ENCODE data around the gene ANKS3.

ANKS3 gene, protein sequence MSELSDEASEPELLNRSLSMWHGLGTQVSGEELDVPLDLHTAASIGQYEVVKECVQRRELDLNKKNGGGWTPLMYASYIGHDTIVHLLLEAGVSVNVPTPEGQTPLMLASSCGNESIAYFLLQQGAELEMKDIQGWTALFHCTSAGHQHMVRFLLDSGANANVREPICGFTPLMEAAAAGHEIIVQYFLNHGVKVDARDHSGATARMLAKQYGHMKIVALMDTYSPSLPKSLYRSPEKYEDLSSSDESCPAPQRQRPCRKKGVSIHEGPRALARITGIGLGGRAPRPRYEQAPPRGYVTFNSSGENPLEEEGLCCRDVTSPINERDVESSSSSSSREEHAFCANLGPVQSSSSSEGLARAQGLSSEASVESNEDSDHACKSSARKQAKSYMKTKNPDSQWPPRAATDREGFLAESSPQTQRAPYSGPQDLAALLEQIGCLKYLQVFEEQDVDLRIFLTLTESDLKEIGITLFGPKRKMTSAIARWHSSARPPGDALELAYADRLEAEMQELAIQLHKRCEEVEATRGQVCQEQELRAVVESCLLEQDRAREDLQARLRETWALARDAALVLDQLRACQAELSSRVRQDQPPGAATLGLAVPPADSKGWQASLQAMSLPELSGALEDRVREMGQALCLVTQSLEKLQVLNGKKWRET

DNA sequence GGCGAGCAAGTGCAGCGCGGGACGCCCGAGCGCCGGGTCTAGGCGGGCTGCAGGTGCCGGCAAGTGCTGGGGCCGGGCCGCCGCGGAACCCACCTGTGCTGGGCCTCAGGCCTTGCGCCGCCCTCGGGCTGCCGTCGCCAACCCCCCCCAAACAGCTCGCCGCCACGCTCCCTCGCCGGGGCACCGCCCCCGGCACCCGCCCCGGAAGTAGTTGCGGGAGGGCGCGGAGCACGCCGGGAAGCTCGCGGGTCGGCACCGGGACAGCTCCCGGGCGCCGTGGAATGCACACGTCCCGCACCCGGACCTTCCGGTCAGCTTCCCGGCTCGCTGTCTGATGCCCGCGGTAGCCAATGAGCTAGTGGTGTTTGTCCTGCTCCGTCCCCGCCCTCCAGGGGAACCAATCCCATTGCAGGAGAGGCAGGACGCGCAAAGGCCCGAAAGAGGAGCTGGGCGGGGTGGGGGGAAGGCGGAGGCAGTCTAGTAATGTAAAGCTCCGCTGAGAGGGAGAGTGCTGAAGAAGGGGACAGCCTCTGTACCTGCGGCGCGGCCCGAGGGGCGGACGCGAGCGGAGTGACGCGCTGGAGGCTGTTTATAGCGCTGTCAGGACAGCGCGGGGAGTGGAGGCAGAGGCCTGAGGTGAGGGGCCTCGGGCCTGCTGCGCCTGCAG, at the start of gene ANKS3, which contains the start of gene DNAAF8:
TSS of gene ANKS3 (minus strand) at position 209 of the 667 bp plus-strand sequence. CDS start 4,122 bp downstream, outside the sequence.
TSS of gene DNAAF8 (plus strand) at position 475 of the 667 bp plus-strand sequence. CDS start 1,978 bp downstream, outside the sequence.
- peak; percentile 97 for DNase-seq

DNA sequence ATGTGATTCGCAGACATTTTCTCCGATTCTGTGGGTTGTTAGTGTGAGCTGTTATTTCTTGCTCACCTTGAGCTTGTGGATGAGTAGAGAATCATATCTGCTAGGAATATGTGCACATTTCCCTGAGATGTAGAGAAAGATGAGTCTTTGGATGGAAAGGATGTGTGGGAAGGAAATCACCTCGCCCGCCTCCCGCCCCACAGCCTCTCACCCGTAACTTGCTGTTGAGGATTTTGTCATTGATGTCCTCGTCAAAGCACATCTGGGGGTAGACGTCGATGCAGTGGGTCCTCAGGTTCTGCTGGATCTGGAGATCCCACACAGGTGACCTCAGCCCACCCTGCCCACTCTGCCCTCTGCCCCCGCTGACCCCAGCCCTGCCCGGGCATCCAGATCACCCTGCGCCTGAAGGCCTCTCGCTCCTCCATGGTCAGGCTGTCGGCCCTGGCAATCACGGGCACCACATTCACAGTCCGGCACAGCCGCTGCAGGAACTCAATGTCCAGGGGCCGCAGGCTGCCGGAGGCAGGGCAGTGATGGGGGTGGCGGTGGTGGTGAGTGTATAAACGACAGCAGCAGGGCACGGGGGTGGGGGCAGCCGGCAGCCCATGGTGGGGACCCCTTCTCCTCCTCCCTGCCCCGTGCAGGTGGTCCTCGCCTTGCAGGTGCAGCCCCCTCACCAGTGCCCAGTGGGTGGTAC, 49.3 kb upstream of the ANKS3 start:
- DNase-seq = no peak

DNA sequence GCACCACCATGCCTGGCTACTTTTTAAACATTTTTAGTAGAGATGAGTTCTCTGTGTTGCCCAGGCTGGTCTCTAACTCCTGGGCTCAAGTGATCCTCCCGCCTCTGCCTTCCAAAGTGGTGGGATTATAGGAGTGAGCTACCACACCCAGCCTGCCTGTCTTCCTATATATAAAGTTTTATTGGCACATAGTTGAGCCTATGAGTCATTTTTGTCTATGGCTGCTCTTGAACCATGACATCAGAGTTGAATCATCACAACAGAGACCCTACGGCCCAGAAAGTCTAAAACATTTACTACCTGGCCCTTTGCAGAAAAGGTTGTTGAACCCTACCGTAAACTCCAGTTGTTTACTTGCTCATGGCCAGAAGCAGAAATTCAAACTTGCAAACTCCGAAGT, 46.2 kb upstream of the ANKS3 start:
- DNase-seq = no peak

DNA sequence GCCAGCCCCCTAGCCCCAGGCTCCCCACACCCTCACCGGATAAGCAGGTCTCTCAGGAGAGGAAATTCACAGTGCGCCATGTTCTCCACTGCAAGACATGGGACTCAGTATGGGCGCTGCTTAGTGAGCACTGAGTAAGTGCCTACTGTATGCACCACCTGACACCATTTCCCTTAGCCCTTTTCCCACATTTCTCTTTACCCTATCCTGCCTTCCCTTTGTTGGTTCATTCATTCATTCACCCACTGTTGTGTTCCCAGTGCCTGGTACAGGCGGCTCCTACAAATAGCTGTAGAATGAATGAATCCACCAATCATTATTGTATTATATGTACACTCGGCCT, 44.0 kb upstream of the ANKS3 start:
- DNase-seq = no peak

DNA sequence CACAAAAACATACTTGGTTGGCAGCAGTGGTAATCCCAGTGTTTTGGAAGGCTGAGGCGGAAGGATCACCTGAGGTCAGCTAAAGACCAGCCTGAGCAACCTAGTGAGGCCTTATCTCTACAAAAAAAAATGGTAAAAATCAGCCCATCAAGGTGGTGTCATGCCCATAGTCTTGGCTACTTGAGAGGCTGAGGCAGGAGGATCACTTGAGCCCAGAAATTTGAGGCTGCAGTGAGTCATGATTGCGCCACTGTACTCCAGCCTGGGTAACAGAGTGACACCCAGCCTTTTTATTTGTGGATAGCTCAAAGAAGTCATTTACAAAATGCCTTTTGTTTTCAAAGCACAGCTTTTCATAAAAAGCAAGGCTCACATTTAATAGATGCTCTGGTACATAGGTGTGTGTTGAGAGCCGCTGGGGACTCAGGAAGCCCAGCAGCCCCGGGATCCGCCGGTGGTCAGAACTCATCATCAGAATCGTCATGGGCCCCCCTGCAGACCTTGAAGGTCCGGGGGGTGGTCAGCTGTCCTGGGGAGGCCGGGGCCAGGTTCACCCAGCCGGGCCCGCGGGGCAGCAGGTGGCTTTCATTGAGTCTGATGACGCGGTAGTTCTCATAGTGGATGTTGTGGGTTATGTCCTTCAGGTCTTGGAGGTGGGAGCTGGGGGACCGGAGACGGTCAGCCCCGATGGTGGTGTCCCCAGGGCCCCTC, 43.4 kb upstream of the ANKS3 start:
- DNase-seq = no peak

DNA sequence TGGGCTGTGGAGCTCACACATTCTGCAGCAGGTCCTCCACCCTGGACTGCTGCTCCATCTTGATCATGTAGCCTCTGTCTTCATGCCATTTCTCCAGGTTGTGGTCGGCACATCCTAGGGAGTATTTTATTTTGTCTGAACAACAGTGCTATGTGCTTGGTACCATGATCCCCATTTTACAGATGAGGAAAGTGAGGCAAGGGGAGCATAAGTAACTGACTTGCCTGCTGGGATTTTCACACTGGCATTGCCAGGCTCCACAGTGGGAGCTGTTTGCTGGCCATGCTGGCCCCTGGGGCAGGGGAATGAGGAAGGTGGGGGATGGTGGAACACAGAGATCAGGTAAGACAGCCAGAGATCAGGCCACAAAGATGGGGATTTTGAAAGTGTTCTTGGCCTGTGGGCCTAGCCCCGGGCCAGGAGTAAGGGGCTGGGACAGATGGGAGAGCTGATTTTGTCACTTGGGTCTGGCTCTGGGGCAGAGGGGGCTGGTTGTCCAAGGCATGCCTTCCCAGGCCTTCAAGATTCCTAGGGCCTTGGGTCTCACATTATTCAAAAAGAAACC, 42.2 kb upstream of the ANKS3 start:
- DNase-seq = no peak

DNA sequence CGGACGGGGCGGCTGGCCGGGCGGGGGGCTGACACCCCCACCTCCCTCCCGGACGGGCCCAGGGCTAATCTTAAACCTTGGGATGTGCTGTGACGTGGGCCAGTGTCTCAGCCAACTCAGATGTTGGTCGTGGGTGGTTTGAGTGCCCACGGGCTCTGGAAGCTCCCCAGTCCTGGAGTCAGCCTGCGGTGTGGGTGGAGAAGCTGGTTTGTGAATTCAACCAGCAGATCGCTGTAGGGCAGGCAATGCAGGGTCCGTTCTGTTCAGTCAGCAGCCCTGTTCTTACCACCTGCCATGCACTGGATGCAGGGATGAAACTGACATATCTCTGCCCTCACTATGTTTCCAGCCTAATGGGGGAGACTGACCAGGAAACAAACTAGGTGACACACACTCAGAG, 40.9 kb upstream of the ANKS3 start:
- DNase-seq = no peak

DNA sequence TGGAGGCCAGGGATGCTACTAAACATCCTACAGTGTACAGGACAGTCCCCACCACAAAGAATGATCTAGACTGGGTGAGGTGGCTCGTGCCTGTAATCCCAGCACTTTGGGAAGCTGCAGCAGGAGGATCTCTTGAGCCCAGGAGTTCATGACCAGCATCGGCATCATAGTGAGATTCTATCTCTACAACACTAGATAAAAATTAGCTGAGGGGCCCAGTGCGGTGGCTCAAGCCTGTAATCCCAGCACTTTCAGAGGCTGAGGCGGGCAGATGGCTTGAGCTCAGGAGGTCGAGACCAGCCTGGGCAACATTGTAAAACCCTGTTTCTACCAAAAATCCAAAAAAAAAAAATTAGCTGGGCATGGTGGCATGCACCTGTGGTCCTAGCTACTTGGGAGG, 38.3 kb upstream of the ANKS3 start:
- DNase-seq = no peak

DNA sequence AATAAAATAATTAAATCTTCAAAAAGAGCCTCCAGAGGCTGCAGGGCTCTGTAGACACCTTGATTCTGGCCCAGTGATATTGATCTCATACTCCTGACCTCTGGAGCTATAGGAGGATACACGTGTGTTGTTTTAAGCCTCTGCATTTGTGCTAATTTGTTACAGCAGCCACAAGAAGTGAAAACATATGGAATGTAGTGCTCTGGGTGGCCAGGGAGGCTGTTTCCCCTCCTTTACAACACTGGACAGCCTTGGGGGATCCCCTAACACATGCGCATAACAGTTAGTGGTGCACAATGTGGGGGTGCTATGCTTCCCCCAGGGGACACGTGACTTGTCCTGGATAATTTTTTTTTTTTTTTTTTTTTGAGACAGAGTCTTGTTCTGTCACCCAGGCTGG, 37.6 kb upstream of the ANKS3 start:
- DNase-seq = no peak

DNA sequence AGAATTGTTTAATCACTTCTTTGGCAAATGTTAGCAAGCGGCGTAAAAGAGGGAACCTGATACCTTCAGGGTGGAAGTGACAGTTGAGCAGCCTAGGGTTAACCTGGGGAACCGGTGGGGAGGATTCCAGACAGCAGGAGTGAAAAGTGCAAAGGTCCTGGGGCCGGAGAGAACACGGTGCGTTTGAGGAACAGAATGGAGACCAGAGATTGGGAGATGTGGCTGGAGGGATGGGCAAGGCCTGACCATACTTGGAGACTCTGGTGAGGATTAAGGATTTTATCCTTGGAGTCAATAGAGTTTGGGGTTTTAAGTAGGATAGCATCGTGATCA, 35.2 kb upstream of the ANKS3 start:
- DNase-seq = no peak

DNA sequence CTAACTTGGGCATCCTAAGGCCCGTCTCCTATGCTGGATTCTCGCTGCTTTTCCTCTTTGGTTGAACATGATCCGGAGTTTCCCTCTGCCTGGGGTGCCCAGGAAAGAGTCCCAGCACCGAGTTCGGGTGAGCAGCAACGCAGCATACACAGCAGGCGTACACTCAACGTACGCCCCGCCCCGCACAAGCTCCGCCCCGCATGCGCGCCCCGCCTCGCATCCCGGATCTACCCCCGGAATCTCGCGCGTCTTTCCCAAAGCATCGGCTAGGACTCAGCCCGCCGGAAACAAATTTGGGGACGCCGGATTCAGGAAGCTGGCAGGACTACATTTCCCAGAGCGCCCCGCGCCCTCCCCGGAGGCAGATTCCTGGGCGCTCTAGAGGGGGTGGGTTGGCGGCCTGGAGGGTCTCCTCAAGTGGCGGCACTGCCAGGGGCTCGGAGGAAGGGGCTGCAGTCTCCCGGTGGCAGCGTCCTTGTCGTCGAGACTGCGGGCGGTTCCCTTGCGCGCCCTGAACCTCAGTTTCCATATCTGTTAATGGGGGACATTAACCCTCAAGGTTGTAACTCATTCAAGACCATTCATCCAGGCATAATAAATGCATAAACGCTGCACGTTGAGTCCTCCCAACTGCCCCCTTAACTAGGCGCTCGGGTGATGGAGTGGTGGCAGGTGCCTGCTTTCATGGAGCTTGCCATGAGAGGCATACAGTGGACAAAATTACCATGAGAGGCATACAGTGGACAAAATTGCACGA, 34.7 kb upstream of the ANKS3 start:
- peak; percentile 96 for DNase-seq

DNA sequence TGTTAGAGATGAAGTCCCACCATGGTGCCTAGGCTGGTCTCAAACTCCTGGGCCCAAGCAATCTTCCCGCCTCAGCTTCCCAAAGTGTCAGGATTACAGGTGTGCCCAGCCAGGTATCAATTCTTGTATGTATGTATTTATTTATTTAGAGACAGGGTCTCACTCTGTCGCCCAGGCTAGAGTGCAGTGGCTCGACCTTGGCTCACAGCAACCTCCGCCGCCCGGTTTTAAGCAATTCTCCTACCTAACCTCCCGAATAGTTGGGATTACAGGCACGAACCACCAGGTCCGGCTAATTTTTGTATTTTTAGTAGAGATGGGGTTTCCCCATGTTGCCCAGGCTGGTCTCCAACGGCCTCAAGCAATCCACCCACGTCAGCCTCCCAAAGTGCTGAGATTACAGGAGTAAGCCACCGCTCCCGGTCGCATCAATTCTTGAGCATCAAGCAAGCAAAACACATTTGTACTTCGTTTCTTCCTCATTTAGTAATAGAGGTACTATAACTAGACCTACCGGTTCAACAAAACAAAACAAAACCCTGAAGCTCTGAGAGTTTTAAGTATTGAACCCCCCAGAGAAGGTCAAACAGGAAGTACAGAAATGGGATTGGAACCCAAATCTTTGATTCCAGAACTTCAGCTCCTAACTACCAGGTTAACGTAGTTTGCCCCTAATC, 33.9 kb upstream of the ANKS3 start:
- DNase-seq = peak; percentile 54

DNA sequence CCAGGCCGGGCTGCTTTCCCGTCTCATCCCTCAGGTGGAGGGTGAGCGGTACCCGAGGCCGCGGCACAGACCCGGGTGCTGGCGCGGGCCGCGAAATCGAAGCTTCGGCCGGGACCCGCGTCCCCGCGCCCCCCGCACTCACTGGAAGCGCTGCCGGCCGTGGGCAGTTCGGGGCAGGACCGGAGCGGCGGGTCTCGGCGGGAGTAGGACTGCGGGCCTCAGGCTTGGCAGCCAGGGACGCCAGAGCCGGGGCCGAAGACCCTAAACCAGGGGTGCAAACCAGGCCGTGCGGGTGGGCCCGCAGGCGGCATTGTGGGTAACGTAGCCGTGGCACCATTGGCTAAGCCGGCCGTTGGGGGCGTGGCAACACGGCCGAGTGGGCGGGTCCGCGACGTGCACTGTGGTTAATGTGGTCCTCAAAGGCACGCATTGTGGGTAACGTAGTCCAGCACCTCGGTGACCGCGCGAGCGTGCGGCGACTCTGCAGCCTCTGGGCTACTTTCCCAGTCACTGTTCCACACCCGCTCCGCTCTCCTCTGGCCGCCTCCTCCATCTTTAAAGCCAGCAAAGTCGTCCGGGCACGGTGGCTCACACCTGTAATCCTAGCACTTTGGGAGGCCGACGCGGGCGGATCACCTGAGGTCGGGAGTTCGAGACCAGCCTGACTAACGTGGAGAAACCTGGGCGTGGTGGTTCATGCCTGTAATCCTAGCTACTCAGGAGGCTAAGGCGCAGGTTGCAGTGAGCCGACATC, 33.0 kb upstream of the ANKS3 start, which contains the start of gene ZNF500:
TSS of gene ZNF500 (minus strand) at position 288 of the 754 bp plus-strand sequence. CDS start 1,184 bp downstream, outside the sequence.
- DNase-seq = peak; percentile 97

DNA sequence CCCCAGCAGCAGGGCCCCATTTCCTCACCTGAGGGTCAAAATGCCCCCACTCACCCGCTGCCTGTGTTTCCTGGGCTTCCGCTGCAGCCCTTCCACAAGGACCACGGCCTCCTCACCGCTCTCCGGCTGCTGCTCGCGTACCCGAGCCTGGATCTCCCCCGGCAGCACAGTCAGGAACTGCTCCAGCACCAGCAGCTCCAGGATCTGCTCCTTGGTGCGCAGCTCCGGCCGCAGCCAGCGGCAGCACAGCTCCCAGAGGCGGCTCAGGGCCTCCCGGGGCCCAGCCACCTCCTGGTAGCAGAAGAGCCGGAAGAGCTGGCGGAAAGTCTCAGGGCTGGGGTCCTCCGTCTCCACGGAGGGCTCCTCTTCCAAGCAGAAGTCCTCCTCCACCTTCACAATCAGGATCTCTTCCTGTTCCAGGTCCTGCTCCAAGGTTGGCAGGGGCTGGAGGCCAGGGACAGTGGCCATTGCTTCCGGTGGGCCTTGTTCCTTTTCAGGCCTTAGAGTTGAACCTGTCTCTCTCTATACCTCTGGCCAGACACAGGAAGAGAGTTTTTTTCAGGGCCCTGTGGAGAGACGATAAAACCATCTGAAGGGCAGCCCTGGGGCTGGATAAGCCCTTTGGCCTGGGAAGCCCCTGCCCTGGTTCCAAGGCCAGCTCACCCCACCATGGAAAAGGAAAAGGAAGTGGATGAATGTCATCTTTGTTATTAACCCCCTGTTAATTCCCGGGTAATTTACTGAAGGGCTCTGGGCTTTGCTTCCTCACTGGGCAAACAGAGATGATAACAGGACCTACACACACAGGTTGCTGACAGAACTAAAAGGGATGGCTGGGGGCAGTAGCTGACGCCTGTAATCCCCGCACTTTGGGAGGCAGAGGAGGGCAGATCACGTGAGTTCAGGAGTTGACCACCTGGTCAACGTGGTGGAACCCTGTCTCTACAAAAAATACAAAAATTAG, 31.7 kb upstream of the ANKS3 start:
- DNase-seq = no peak

DNA sequence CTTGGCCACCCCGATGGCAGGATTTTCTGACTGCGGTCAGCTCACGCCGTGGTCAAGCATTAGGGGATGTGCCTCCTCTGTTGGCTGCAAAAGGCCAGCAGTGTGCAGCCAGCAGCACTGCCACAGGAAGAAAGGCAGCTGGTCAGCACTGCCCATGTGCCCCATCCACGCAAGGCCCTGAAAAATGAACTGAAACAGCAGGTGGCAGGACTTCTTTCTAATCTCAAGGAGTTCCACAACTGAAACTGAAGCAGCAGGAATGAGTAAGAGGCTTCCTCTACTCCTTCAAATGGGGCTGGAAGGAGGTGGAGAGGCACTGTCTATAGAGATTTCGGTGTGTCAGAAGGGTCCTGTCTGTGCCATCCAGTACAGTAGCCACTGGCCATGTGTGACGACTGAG, 29.7 kb upstream of the ANKS3 start:
- no peak for DNase-seq

DNA sequence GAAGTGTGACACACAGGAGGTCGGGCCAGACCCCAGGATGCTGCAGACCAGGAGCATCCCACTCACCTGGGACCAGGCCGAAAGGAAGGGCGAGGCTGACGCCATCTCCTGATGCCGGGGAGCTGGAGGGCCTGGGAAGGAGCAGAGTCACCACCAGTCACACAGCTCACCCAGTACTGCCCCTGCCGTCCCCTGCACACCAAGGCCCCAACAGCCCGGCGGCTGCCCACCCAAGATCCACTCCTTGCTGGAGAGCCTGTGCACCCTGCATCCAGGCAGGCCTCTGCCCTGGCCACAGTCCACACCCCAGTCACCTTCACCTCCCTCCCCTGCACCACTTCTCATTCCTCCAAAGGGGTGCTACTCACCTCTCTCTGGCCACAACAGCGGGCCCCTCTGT, 28.1 kb upstream of the ANKS3 start:
- no peak for DNase-seq

DNA sequence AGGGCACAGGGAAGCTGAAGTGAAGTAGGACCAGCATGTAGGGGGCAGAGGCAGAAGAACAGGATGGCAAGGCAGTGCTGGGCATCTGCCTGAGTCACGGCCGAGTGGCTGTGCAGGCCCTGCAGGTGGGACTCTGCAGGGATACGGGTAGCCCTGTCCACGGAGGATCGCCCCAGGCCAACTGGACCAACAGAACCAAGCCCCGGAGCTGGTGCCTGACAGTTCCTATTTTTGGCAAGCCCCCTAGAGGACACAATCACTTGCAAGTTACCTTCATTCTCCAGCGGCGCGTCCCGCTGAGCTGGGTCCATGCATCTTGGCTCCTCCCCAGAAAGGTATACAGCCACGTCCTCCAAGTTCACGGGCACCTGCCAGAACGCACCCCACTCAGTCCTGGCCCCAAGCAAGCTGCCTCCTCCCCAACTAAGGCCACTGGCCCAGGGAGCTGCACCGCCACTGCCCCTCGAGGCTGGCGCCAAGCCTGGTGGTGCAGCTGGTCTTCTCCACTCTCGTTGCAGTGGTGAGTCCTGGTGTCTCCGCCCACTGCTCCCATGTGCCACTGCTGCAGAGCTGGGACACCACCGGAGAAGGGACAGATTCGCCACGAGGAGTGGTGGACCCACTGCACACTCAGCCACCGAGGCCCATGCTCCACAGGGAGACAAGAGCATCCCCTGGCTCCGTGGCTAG, 26.3 kb upstream of the ANKS3 start:
- DNase-seq = no peak

DNA sequence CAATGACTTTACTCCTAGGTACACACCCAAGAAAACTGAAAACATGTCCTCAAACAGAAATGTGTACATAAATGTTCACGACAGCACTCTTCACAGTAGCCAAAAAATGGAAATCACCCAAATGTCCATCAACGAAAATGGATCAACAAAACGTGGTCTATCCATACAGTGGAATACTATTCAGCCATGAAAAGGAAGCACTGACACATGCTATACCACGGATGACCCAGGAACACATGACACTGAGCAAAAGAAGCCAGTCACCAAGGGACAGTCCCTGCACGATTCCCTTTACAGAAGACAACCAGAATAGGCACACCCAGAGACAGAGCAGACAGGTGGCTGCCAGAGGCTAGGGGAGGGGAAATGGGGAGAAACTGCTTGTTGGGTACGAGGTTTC, 21.6 kb upstream of the ANKS3 start:
- DNase-seq = no peak
